NOMO-1 treated with dmso at 0.1 percent for 144 hours (cell line): Measurements from ENCODE around the gene FNDC8.
"Not testable (repeated sequence)": the region's sequence is repeated elsewhere in the genome, so short reads cannot be mapped to it uniquely, and the experiment has no call there.

Experiments used
- DNase-seq: peaks from one replicate; lab custom pipeline; 2025; ENCODE audit not compliant: unreplicated experiment; lab: John Stamatoyannopoulos, UW

The FNDC8 gene

GRCh38 chr17:35094902-35095301 is 26.5 kb upstream of the FNDC8 start:
- no peak for DNase-seq

DNA sequence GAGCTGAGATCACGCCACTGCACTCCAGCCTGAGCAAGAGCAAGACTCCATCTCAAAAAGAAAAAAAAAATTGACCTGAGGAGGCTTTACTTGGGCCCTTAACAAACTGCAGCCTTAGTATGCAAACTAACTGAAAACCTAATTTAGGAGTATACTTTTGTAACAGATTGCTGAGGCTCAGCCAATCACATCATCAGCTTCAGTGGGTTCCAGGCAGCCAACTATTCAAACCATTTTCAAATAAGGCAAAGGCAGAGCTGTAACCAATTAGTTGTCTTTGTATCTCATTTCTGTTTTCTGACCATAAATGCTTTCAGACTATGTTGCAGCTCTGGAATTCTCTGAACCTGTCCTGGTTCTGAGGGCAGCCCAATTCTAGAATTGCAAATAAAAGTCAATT is 25.7 kb upstream of the FNDC8 start:
- no peak for DNase-seq

GRCh38 chr17:35097776-35098175 is 23.6 kb upstream of the FNDC8 start:
- no peak for DNase-seq

DNA sequence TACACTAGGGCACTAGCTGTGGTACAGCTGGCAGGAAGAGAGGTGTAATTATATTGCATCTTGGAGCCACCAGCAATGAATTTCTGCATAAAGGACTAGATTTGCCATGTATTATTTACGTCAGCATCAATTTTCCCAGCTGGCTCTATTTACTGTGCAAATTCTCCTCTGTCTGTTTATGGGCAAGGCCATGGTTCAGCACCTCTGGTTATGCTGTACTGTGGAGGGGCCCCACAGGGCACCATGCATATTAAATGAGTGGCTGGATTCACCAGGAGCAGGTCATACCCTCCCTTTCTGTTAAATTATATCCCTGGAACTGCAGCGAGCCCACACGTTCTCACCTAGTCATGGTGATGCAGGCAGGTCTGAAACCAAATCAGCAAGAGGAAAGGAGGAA is 21.5 kb upstream of the FNDC8 start:
- no peak for DNase-seq

DNA sequence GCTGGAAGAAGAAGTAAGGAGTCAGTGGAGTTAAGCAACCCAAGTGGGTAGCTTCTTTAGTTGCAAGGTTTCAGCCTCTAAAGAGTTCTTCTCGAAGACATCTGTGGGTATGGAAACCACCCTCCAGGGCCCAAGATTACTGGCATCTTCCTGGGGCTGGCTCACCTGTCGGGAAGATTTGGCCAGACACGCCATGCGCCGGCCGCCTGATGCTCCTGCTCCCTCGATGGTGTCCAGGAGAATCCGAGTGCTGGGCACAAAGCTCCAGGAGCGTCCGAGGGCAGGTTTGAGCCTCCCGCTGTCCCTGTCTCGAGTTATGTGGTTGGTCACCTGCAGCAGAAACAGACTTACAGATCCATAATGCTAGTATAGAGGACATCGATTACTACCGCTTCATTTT is 20.4 kb upstream of the FNDC8 start:
- no peak for DNase-seq

DNA sequence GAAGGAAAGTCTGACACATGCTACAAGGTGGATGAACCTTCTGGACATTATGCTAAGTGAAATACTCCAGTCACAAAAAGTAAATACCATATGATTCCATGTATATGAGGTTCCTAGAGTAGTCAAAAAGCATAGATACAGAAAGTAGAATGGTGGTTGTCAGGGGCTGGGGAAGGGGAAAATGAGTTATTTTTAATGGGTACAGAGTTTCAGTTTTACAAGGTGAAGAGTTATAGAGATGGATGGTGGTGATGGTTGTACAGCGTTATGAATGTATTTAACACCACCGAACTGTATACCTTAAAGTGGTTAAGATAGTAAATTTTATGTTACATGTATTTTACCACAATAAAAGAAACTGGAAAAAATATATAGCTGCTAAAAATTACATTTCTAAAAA is 19.7 kb upstream of the FNDC8 start:
- no peak for DNase-seq

DNA sequence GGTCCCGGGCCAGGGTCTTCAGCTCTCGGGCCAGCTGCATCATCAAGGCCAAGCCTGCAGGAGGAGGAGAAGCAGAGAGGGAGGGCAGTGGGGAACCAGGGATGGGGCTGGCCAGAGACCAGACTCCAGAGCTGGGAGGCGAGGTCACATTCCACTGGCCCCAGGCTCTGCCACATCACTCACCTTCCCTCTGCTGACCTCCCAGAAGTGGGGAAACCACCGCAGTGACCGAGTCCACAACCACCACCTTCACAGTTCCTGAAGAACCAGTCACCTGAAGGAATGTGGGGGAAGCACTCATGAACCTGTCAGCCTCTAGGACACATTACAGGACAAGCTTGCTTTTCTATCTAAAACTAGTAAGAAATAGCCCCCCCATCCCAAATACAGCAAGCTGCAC is 18.1 kb upstream of the FNDC8 start:
- DNase-seq = no peak

GRCh38 chr17:35104844-35105450 is 16.5 kb upstream of the FNDC8 start:
- DNase-seq = no peak

DNA sequence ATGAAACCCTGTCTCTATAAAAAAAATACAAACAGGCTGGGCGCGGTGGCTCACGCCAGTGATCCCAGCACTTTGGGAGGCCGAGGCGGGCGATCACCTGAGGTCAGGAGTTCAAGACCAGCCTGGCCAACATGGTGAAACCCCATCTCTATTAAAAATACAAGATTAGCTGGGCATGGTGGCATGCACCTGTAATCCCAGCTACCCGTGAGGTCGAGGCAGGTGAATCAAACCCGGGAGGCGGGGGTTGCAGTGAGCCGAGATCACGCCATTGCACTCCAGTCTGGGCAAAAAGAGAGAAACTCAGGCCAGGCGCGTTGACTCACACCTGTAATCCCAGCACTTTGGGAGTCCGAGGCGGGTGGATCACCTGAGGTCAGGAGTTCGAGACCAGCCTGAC is 10.6 kb upstream of the FNDC8 start:
- not testable (repeated sequence) for DNase-seq

DNA sequence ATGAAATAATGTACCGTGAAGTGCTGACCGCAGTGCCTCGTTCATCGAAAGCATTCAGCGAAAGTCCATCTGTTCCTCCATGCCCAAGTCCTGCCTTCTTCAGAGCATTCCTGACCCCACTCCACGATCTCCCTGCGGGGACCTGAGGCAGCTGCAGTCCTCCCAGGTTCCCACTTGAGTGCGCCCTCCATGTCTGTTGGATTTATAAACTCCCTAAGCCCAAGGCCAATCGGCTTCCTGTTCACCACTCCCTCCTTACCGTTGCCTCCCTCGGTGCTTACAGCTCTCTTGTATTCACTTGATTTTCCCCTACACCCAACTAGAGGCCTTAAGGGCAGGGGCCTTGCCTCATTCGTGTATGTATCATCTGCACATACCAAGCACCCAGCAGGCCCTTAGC is 4.6 kb upstream of the FNDC8 start:
- DNase-seq = no peak

DNA sequence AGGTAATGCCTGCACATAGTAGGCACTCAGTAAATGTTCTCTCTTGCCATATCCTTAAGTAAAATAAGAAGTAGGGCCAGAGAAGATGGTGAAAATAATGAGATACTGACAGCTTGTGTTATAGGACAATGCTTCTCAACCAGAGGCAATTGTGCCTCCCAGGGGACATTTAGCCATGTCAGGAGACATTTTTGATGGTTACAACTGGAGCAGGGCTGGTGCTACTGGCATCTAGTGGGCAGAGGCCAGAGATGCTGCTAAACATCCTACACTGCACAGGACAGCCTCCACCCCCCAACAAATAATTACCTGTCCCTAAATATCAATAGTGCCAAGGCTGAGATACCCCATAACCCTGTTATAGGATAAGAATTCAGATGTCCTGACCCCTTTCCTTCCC is 3.4 kb upstream of the FNDC8 start:
- no peak for DNase-seq

GRCh38 chr17:35119370-35120165 is 1.8 kb upstream of the FNDC8 start, which contains the start of gene RAD51D:
Gene RAD51D (minus strand): TSS chr17:35119860. CDS start chr17:35119613, 247 bp downstream.
- DNase-seq = peak; percentile 61

DNA sequence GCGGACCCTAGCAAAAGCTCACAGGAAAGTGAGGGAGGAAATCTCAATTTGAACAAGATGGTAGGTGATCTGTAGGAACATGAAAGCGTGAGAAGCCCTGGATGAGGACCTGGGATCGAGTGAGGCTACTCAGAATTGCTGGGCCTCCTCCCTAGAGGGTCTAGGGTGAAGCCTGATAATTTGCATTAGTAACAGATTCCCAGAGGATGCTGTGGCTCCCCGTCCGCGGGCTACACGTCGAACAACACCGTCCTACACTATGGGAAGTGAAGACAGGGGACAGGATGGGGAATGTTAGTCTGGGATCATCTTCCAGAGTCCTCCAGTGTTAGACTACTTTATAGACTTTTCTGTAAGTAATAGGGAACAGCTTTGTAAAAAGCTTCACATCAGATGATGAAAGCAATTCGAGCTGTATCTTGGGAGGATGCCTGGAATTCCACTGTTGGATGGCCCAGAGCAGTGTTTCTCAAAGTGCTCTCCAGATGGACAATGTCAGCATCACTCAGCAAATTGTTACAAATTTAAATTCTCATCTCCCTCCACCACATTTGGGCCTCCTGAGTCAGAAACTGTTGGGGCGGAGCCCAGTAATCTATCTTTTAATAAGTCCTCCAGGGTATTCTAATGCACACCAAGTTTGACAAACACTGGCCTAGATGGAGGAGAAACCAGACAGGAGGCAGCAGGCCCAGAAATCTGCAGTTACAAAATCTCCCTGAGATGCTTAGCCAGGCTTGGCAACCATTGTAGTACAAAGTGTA is 6.5 kb downstream of the FNDC8 start:
- no peak for DNase-seq

DNA sequence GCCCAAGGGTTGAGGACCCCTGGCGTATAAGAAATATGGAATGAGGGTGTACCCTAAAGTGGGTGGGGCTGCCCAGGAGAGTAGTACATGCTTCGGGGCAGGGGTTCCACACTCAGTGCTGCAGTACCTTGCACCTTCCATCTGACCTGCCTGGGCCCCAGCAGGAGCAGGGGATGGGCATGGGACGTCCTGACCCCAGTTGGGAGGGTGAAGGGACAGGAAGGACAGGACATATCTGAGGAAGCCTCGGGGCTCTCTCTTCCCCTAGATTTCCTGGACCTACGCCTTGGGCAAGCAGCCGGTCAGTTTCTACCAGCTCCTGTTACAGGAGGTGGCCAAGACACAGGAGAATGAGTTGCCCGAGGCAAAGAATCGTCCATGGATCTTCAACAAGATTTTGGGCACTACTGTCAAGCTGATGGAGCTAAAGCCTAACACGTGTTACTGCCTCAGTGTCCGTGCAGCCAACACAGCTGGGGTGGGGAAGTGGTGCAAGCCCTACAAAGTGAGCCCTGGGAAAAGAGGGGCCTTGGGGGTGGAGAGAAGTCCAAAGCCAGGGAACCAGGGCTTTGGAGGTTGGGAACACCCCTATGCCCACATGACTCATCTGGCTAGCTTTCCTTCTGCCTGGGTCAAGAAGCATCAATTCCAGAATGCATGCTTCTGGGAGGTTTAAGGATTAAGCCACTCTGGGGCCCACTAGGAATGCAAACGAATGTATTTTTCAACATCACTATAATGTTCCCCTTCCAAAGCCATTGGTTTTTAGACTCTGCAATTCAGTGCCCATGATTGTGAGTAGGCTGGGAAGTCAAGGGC is 7.9 kb downstream of the FNDC8 start:
- no peak for DNase-seq

DNA sequence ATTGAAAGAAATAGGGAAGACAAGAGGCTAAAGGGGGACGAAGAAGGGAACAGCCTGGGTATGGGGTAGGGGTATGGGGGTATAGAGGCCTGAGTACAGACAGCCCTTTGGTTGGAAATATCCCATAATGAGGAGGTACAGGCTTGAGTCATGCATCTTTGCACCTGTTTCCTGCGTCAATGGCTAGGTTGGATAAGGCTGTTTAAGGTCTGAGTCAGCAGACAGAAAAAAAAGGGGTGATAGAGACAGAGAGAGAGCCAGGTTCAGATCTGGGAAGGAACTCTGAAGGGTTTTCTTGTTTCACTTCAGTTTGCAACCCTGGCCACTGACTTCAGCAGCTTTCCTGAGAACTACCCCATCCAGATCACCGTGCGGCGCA is 8.5 kb downstream of the FNDC8 start:
- no peak for DNase-seq

GRCh38 chr17:35130392-35130791 is 9.0 kb downstream of the FNDC8 start:
- no peak for DNase-seq

- DNase-seq = no peak
These were observed 10.7 kb downstream of the FNDC8 start for GRCh38 chr17:35132099-35132498.

GRCh38 chr17:35132816-35133550 is 11.6 kb downstream of the FNDC8 start:
- DNase-seq = no peak

- no peak for DNase-seq
These were observed 13.9 kb downstream of the FNDC8 start for GRCh38 chr17:35135322-35135721.

- DNase-seq = no peak
These were observed 16.8 kb downstream of the FNDC8 start for GRCh38 chr17:35138218-35138617.
